Measurements from ENCODE around the gene KRTAP10-1.

DNA sequence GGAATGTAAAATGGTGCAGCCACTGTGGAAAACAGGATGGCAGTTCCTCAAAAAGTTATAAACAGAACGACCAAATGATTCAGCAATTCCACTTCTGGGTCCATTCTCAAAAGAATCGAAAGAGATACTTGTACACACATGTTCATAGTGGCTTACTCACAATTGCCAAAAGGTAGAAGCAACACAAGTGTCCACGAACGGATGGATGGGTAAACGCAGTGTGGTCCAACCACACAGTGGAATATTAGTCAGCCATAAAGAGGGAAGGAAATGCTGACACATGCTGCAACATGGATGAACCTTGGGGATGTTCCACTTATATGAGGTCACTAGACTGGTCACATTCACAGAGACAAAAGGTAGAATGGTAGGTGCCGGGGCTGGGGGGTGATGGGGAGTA is 5.3 kb downstream of the KRTAP10-1 start:
- TF ChIP-seq, protein P1, sequence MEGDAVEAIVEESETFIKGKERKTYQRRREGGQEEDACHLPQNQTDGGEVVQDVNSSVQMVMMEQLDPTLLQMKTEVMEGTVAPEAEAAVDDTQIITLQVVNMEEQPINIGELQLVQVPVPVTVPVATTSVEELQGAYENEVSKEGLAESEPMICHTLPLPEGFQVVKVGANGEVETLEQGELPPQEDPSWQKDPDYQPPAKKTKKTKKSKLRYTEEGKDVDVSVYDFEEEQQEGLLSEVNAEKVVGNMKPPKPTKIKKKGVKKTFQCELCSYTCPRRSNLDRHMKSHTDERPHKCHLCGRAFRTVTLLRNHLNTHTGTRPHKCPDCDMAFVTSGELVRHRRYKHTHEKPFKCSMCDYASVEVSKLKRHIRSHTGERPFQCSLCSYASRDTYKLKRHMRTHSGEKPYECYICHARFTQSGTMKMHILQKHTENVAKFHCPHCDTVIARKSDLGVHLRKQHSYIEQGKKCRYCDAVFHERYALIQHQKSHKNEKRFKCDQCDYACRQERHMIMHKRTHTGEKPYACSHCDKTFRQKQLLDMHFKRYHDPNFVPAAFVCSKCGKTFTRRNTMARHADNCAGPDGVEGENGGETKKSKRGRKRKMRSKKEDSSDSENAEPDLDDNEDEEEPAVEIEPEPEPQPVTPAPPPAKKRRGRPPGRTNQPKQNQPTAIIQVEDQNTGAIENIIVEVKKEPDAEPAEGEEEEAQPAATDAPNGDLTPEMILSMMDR (IDR thresholded peaks at IDR 0.05; ENCODE audit: low read depth, low read length), result no peak
- TF ChIP-seq EZH2phosphoT487 (IDR thresholded peaks at IDR 0.05; ENCODE audit: low read depth), result no peak
